ENCODE measurements around the gene LPCAT2.

The LPCAT2 gene

GRCh38 chr16:55474821-55475220 is 34.1 kb upstream of the LPCAT2 start:
- Histone ChIP-seq H2BK12ac (ENCODE audit: low read length) (no peak overlapping the region), H3K4ac (ENCODE audit: low read length) (no peak overlapping the region), H3K79me1 (ENCODE audit: low read depth, low read length) (no peaks in the 10 kb centered on the region), H3K9me3 (replicated peaks in 1 of 2; ENCODE audit: control insufficient read depth in 2 of 2, insufficient read depth in 1 of 2, low read depth in 1 of 2, low read length in 2 of 2) (peaks cover 0 to 3% of the 10 kb centered on the region in 2 donors), H3K9ac (ENCODE audit: low read depth, low read length, poor library complexity) (no peak overlapping the region), H3K27ac (replicated peaks; ENCODE audit: low read length) (no peak overlapping the region), H2BK5ac (ENCODE audit: low read length) (no peak overlapping the region), H4K91ac (ENCODE audit: low read depth, low read length, poor library complexity) (no peak overlapping the region), H3K36me3 (replicated peaks in 1 of 2; ENCODE audit: control insufficient read depth in 2 of 2, insufficient read depth in 2 of 2, low read length in 2 of 2) (no peaks in the 10 kb centered on the region), H3K4me3 (ENCODE audit: low read length in 2 of 2) (no peak overlapping the region), H3K23ac (ENCODE audit: low read depth, low read length, poor library complexity) (no peak overlapping the region), H4K8ac (ENCODE audit: low read depth, low read length) (no peak overlapping the region), H3K4me2 (ENCODE audit: insufficient read depth, low read length, poor library complexity, severe bottlenecking) (no peak overlapping the region), H3K14ac (ENCODE audit: low read length) (no peak overlapping the region), H2AK5ac (ENCODE audit: low read depth, low read length) (no peak overlapping the region), H3K27me3 (ENCODE audit: control insufficient read depth in 3 of 3, insufficient read depth in 3 of 3, low read depth in 1 of 3, low read length in 3 of 3) (peaks cover 0 to 11% (median 8%) of the 10 kb centered on the region in 3 experiments), H2BK15ac (ENCODE audit: low read length) (no peak overlapping the region), H2BK120ac (ENCODE audit: low read depth, low read length) (no peak overlapping the region), H3K4me1 (ENCODE audit: control insufficient read depth in 2 of 2, insufficient read depth in 1 of 2, low read depth in 1 of 2, low read length in 2 of 2) (peaks cover 3 to 4% of the 10 kb centered on the region in 2 donors), H3K18ac (ENCODE audit: low read length) (no peak overlapping the region), H2AFZ (ENCODE audit: low read length) (no peak overlapping the region)
- no CpG with 5 or more reads among the region's 3 CpGs for WGBS, 2 donors (ENCODE audit: extremely low coverage in 2 of 2, insufficient read length in 2 of 2, insufficient replicate concordance in 1 of 2)
- no peak for DNase-seq (ENCODE audit: low spot score)

- H2BK12ac ChIP-seq (ENCODE audit: low read length) = no peak overlapping the region
- H2BK5ac ChIP-seq (ENCODE audit: low read length) = no peak overlapping the region
- peaks cover 0 to 3% of the 10 kb centered on the region in 2 donors for H3K9me3 ChIP-seq (replicated peaks in 1 of 2; ENCODE audit: control insufficient read depth in 2 of 2, insufficient read depth in 1 of 2, low read depth in 1 of 2, low read length in 2 of 2)
- H3K18ac ChIP-seq (ENCODE audit: low read length) = no peak overlapping the region
- no peak overlapping the region for H3K23ac ChIP-seq (ENCODE audit: low read depth, low read length, poor library complexity)
- H3K14ac ChIP-seq (ENCODE audit: low read length) = no peak overlapping the region
- H3K4me1 ChIP-seq (ENCODE audit: control insufficient read depth in 2 of 2, insufficient read depth in 1 of 2, low read depth in 1 of 2, low read length in 2 of 2) = peaks cover 7% of the 10 kb centered on the region in 2 donors
- no peak overlapping the region for H3K4ac ChIP-seq (ENCODE audit: low read length)
- H3K4me3 ChIP-seq (ENCODE audit: low read length in 2 of 2) = no peak overlapping the region
- no peaks in the 10 kb centered on the region for H3K79me1 ChIP-seq (ENCODE audit: low read depth, low read length)
- H2AFZ ChIP-seq (ENCODE audit: low read length) = no peak overlapping the region
- peaks cover 0 to 14% (median 9%) of the 10 kb centered on the region in 3 experiments for H3K27me3 ChIP-seq (ENCODE audit: control insufficient read depth in 3 of 3, insufficient read depth in 3 of 3, low read depth in 1 of 3, low read length in 3 of 3)
- no peak for DNase-seq (ENCODE audit: low spot score)
- WGBS, 2 donors (ENCODE audit: extremely low coverage in 2 of 2, insufficient read length in 2 of 2, insufficient replicate concordance in 1 of 2) = no CpG with 5 or more reads among the region's 5 CpGs
- no peak overlapping the region for H2AK5ac ChIP-seq (ENCODE audit: low read depth, low read length)
- H4K8ac ChIP-seq (ENCODE audit: low read depth, low read length) = no peak overlapping the region
- H3K27ac ChIP-seq (replicated peaks; ENCODE audit: low read length) = no peak overlapping the region
- H3K9ac ChIP-seq (ENCODE audit: low read depth, low read length, poor library complexity) = no peak overlapping the region
- H3K36me3 ChIP-seq (replicated peaks in 1 of 2; ENCODE audit: control insufficient read depth in 2 of 2, insufficient read depth in 2 of 2, low read length in 2 of 2) = no peaks in the 10 kb centered on the region
- no peak overlapping the region for H4K91ac ChIP-seq (ENCODE audit: low read depth, low read length, poor library complexity)
- no peak overlapping the region for H2BK15ac ChIP-seq (ENCODE audit: low read length)
- H3K4me2 ChIP-seq (ENCODE audit: insufficient read depth, low read length, poor library complexity, severe bottlenecking) = no peak overlapping the region
- no peak overlapping the region for H2BK120ac ChIP-seq (ENCODE audit: low read depth, low read length)
These were observed 33.0 kb upstream of the LPCAT2 start for GRCh38 chr16:55475919-55476318.

- H3K27me3 ChIP-seq (ENCODE audit: control insufficient read depth in 3 of 3, insufficient read depth in 3 of 3, low read depth in 1 of 3, low read length in 3 of 3) = peaks cover 0 to 14% (median 0%) of the 10 kb centered on the region in 3 experiments
- no peak overlapping the region for H4K8ac ChIP-seq (ENCODE audit: low read depth, low read length)
- H2AK5ac ChIP-seq (ENCODE audit: low read depth, low read length) = no peak overlapping the region
- peak overlapping the region; percentile 6 for H3K9ac ChIP-seq (ENCODE audit: low read depth, low read length, poor library complexity)
- no peak overlapping the region for H4K91ac ChIP-seq (ENCODE audit: low read depth, low read length, poor library complexity)
- H3K27ac ChIP-seq (replicated peaks; ENCODE audit: low read length) = no peak overlapping the region
- H3K36me3 ChIP-seq (replicated peaks in 1 of 2; ENCODE audit: control insufficient read depth in 2 of 2, insufficient read depth in 2 of 2, low read length in 2 of 2) = peaks cover 0 to 5% of the 10 kb centered on the region in 2 donors
- no peak overlapping the region for H3K4me2 ChIP-seq (ENCODE audit: insufficient read depth, low read length, poor library complexity, severe bottlenecking)
- H3K9me3 ChIP-seq (replicated peaks in 1 of 2; ENCODE audit: control insufficient read depth in 2 of 2, insufficient read depth in 1 of 2, low read depth in 1 of 2, low read length in 2 of 2) = no peaks in the 10 kb centered on the region
- H2BK120ac ChIP-seq (ENCODE audit: low read depth, low read length) = no peak overlapping the region
- no peak overlapping the region for H3K18ac ChIP-seq (ENCODE audit: low read length)
- H2BK12ac ChIP-seq (ENCODE audit: low read length) = no peak overlapping the region
- H2BK15ac ChIP-seq (ENCODE audit: low read length) = no peak overlapping the region
- no peak overlapping the region for H3K23ac ChIP-seq (ENCODE audit: low read depth, low read length, poor library complexity)
- no peaks in the 10 kb centered on the region for H3K79me1 ChIP-seq (ENCODE audit: low read depth, low read length)
- no CpG with 5 or more reads among the region's 6 CpGs for WGBS, 2 donors (ENCODE audit: extremely low coverage in 2 of 2, insufficient read length in 2 of 2, insufficient replicate concordance in 1 of 2)
- H3K4me3 ChIP-seq (ENCODE audit: low read length in 2 of 2) = no peak overlapping the region
- no peak overlapping the region for H2AFZ ChIP-seq (ENCODE audit: low read length)
- H2BK5ac ChIP-seq (ENCODE audit: low read length) = no peak overlapping the region
- H3K4ac ChIP-seq (ENCODE audit: low read length) = no peak overlapping the region
- H3K4me1 ChIP-seq (ENCODE audit: control insufficient read depth in 2 of 2, insufficient read depth in 1 of 2, low read depth in 1 of 2, low read length in 2 of 2) = peaks cover 7 to 12% of the 10 kb centered on the region in 2 donors
- H3K14ac ChIP-seq (ENCODE audit: low read length) = no peak overlapping the region
- DNase-seq (ENCODE audit: low spot score) = no peak
These were observed 32.0 kb upstream of the LPCAT2 start for GRCh38 chr16:55476625-55477533.

- WGBS, 2 donors (ENCODE audit: extremely low coverage in 2 of 2, insufficient read length in 2 of 2, insufficient replicate concordance in 1 of 2) = no CpG with 5 or more reads among the region's 3 CpGs
- Histone ChIP-seq H2AK5ac (ENCODE audit: low read depth, low read length) (no peak overlapping the region), H3K4me1 (ENCODE audit: control insufficient read depth in 2 of 2, insufficient read depth in 1 of 2, low read depth in 1 of 2, low read length in 2 of 2) (peaks cover 7 to 12% of the 10 kb centered on the region in 2 donors)
These were observed 31.1 kb upstream of the LPCAT2 start for GRCh38 chr16:55477736-55478135.

More at GRCh38 chr16:55477736-55478135, 31.1 kb upstream of the LPCAT2 start:
- H2BK15ac ChIP-seq (ENCODE audit: low read length) = no peak overlapping the region
- H3K4me3 ChIP-seq (ENCODE audit: low read length in 2 of 2) = no peak overlapping the region
- no peak overlapping the region for H3K18ac ChIP-seq (ENCODE audit: low read length)
- no peak overlapping the region for H3K9ac ChIP-seq (ENCODE audit: low read depth, low read length, poor library complexity)
- H3K14ac ChIP-seq (ENCODE audit: low read length) = no peak overlapping the region
- H4K8ac ChIP-seq (ENCODE audit: low read depth, low read length) = no peak overlapping the region
- peaks cover 0 to 14% of the 10 kb centered on the region in 2 donors for H3K36me3 ChIP-seq (replicated peaks in 1 of 2; ENCODE audit: control insufficient read depth in 2 of 2, insufficient read depth in 2 of 2, low read length in 2 of 2)
- H4K91ac ChIP-seq (ENCODE audit: low read depth, low read length, poor library complexity) = no peak overlapping the region
- no peak for DNase-seq (ENCODE audit: low spot score)
- H3K27ac ChIP-seq (replicated peaks; ENCODE audit: low read length) = no peak overlapping the region
- H3K27me3 ChIP-seq (ENCODE audit: control insufficient read depth in 3 of 3, insufficient read depth in 3 of 3, low read depth in 1 of 3, low read length in 3 of 3) = peaks cover 0 to 14% (median 0%) of the 10 kb centered on the region in 3 experiments
- H3K23ac ChIP-seq (ENCODE audit: low read depth, low read length, poor library complexity) = no peak overlapping the region
- H2AFZ ChIP-seq (ENCODE audit: low read length) = no peak overlapping the region
- no peak overlapping the region for H2BK12ac ChIP-seq (ENCODE audit: low read length)
- no peaks in the 10 kb centered on the region for H3K79me1 ChIP-seq (ENCODE audit: low read depth, low read length)
- H2BK5ac ChIP-seq (ENCODE audit: low read length) = no peak overlapping the region
- no peak overlapping the region for H2BK120ac ChIP-seq (ENCODE audit: low read depth, low read length)
- H3K9me3 ChIP-seq (replicated peaks in 1 of 2; ENCODE audit: control insufficient read depth in 2 of 2, insufficient read depth in 1 of 2, low read depth in 1 of 2, low read length in 2 of 2) = no peaks in the 10 kb centered on the region
- H3K4ac ChIP-seq (ENCODE audit: low read length) = no peak overlapping the region
- no peak overlapping the region for H3K4me2 ChIP-seq (ENCODE audit: insufficient read depth, low read length, poor library complexity, severe bottlenecking)
